Ovary (tissue), 3 donors: ENCODE measurements around the gene CCDC71.

Experiments
- CTCF ChIP-seq, 3 donors: fragments of 450-650 bp in 2 of 3; fragments of 200-600 bp in 1 of 3; IDR thresholded peaks; one replicate each; pipeline versions ENCODE4 v1.5.1 to v1.8.0; 2016 to 2022; ENCODE audit warnings: antibody characterized with exemption in 3 of 3, mild to moderate bottlenecking in 1 of 3
- EP300 ChIP-seq: sonication (generic); formaldehyde crosslinking; IDR thresholded peaks from one replicate; pipeline ENCODE4 v1.6.1; 2017; ENCODE audit warnings: antibody characterized with exemption
- donor health status: DM: no; HTN: no; CAD: no.

GRCh38 chr3:49175530-49175929, 9.4 kb upstream of the CCDC71 start:
- TF ChIP-seq CTCF (IDR thresholded peaks at IDR 0.05) (no peak), EP300 (no peak)
